Measurements from ENCODE around the gene DNAH17. TPM values are rescaled to one million over a fixed set of nuclear protein-coding genes. Genes with fewer than 3 reads are reported as not detected.

DNAH17 gene
- total and polyA plus RNA-seq, 3 experiments from 2014 or later = 0.20 TPM; not detected in 2

DNA sequence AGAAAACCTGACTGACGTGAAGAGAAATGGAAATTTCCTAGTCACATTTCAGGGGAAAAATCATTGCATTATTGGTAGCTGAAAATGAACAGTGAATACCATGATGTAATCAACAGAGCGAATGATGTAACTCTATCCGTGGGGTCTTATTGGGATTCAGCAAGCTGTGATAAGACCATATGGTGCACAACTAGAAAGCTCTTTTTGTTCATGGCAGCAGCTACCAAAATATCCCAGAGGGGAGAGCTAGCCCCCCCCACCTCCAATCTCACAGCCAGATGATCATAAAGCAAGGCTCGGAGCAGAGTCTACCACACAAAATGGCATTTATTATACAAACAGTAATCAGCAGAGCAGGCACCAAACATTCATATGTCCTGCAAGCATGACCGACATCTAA, 22.2 kb upstream of the DNAH17 start:
- Mint-ChIP-seq H3K9me3 (no peaks in the 10 kb centered on the region), H3K27ac (no peak overlapping the region), H3K4me3 (no peak overlapping the region), H3K27me3 (peaks cover 10 to 50% of the 10 kb centered on the region in 2 donors), H3K36me3 (no peaks in the 10 kb centered on the region), H3K4me1 (no peaks in the 10 kb centered on the region)
- Histone ChIP-seq H3K27me3 (ENCODE audit: insufficient read depth, low read length, poor library complexity, severe bottlenecking) (no peaks in the 10 kb centered on the region), H3K4me1 (ENCODE audit: insufficient read depth, low read length) (no peaks in the 10 kb centered on the region), H3K9me3 (ENCODE audit: low read length) (no peaks in the 10 kb centered on the region), H3K4me3 (ENCODE audit: low read length) (no peak overlapping the region), H3K27ac (ENCODE audit: low read depth, low read length) (no peak overlapping the region), H3K36me3 (ENCODE audit: insufficient read depth, low read length) (no peaks in the 10 kb centered on the region)
- ChIA-PET CTCF (no interaction called here), POLR2A (no interaction called here)
- no peak for DNase-seq

DNA sequence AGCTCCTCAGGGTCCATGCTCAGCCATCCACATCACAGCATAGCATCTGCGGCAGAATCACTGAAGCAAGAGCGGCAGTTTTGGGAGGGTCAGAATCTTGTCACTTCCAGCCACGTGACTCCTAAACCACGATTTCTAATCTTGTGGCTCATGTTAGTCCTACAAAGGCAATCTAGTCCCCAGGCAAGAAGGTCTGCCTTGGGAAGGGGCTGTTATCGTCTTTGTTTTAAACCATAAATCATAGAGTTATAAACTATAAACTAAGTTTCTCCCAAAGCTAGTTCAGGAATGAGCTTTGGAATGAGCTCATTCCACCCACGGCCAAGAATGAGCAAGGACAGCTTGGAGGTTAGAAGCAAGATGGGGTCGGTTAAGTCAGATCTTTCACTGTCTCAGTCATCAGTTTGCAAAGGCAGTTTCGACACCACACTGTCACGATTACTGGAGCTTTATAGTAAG, 20.8 kb upstream of the DNAH17 start:
- no peaks in the 10 kb centered on the region for H3K9me3 ChIP-seq (ENCODE audit: low read length)
- H3K4me1 ChIP-seq (ENCODE audit: insufficient read depth, low read length) = no peaks in the 10 kb centered on the region
- Mint-ChIP-seq H3K36me3 (no peaks in the 10 kb centered on the region), H3K9me3 (no peaks in the 10 kb centered on the region), H3K27me3 (peaks cover 10 to 57% of the 10 kb centered on the region in 2 donors), H3K27ac (no peak overlapping the region), H3K4me1 (no peaks in the 10 kb centered on the region), H3K4me3 (no peak overlapping the region)
- POLR2A ChIA-PET = no interaction called here
- H3K27ac ChIP-seq (ENCODE audit: low read depth, low read length) = no peak overlapping the region
- no peak for DNase-seq
- H3K27me3 ChIP-seq (ENCODE audit: insufficient read depth, low read length, poor library complexity, severe bottlenecking) = no peaks in the 10 kb centered on the region
- H3K4me3 ChIP-seq (ENCODE audit: low read length) = no peak overlapping the region
- no peaks in the 10 kb centered on the region for H3K36me3 ChIP-seq (ENCODE audit: insufficient read depth, low read length)
- CTCF ChIA-PET = no interaction called here

DNA sequence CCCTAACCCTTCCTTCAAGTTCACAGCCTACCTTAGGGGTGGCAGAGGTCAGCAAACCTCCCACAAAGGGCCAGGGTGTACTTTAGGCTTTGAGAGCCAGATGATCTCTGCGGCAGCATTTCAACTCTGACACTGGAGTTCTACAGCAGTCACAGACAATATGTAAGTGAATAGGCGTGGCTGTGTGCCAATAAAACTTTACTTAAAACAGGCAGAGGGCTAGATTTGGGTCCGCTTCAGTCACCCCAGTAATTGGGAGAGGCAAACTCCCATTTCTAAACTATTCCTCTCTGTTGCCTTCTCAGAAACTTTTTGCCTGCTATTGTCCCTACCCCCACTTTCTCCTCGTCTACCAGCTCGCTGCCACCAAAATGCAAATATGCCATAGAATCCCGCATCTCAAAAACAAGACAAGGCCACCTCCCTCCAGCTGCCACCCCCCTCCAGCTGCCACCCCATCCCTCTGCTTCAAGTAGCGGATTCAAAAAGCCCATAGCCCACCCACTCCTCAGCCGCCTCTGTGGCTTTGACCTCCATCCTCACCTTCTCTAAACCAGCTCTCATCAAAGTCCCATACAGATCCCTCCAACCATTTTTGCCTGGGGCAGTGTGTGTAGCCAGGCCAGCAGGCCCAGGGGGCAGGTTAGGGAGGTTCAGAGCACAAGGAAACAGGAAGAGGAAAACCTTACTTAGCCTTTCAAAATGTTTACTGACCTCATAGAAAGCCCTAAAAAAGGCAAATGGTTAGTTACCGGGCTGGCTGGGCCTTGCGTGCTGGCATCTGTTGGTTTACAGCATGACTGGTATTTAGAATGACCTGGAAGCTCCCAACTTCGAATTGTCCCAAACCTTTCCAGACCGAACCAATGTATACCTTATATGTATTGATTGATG, 19.9 kb upstream of the DNAH17 start:
- Histone ChIP-seq H3K27me3 (ENCODE audit: insufficient read depth, low read length, poor library complexity, severe bottlenecking) (no peaks in the 10 kb centered on the region), H3K9me3 (ENCODE audit: low read length) (no peaks in the 10 kb centered on the region), H3K27ac (ENCODE audit: low read depth, low read length) (no peak overlapping the region), H3K4me3 (ENCODE audit: low read length) (no peak overlapping the region), H3K4me1 (ENCODE audit: insufficient read depth, low read length) (peaks cover 3% of the 10 kb centered on the region), H3K36me3 (ENCODE audit: insufficient read depth, low read length) (no peaks in the 10 kb centered on the region)
- ChIA-PET POLR2A (no interaction called here), CTCF (interaction anchor here (0.6 kb wide), 1 partner anchor 10 kb away, joined by 3 read pairs; no protein-coding TSS in a partner anchor)
- H3K4me1 Mint-ChIP-seq = peaks cover 3 to 4% (median 4%) of the 10 kb centered on the region in 3 donors
- no peak for DNase-seq
- H3K4me3 Mint-ChIP-seq = no peak overlapping the region
- no peaks in the 10 kb centered on the region for H3K36me3 Mint-ChIP-seq
- H3K9me3 Mint-ChIP-seq = no peaks in the 10 kb centered on the region
- peak overlapping the region in 1 of 8 donors; percentile 47 for H3K27ac Mint-ChIP-seq
- peaks cover 10 to 61% of the 10 kb centered on the region in 2 donors for H3K27me3 Mint-ChIP-seq

DNA sequence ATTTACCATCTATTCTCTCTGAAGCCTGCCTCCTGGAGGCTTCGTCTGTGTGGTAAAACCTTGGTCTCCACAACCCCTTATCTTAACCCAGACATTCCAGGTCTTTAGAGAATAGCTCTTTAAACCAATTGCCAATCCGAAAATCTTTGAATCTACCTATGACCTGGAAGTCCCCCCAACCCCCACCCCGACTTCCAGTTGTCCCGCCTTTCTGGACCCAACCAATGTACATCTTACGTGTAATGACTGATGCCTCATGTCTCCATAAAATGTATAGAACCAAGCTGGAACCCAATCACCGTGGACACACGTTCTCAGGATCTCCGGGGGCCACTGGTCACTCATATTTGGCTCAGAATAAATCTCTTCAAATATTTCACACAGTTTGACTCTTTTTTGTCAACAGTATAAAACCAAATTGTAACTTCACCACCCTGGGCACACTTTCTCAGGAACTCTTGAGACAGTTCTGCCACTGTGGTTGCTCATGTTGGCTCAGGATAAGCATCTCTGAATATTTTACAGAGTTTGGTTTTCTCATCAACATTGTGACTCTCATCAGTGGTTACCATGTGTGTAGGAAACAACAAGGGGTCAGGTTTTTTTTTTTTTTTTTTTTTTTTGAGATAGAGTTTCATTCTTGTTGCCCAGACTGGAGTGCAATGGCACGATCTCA, 18.1 kb upstream of the DNAH17 start:
- POLR2A ChIA-PET = no interaction called here
- H3K36me3 ChIP-seq (ENCODE audit: insufficient read depth, low read length) = no peaks in the 10 kb centered on the region
- peaks cover 4% of the 10 kb centered on the region for H3K4me1 ChIP-seq (ENCODE audit: insufficient read depth, low read length)
- H3K9me3 Mint-ChIP-seq = no peaks in the 10 kb centered on the region
- H3K36me3 Mint-ChIP-seq = no peaks in the 10 kb centered on the region
- H3K27me3 ChIP-seq (ENCODE audit: insufficient read depth, low read length, poor library complexity, severe bottlenecking) = no peaks in the 10 kb centered on the region
- no peak for DNase-seq
- H3K4me3 Mint-ChIP-seq = no peak overlapping the region
- no peak overlapping the region for H3K4me3 ChIP-seq (ENCODE audit: low read length)
- CTCF ChIA-PET = no interaction called here
- H3K27ac ChIP-seq (ENCODE audit: low read depth, low read length) = no peak overlapping the region
- peaks cover 6% of the 10 kb centered on the region in 3 donors for H3K4me1 Mint-ChIP-seq
- H3K27me3 Mint-ChIP-seq = peaks cover 8 to 59% of the 10 kb centered on the region in 2 donors
- no peaks in the 10 kb centered on the region for H3K9me3 ChIP-seq (ENCODE audit: low read length)
- peak overlapping the region in 1 of 8 donors; percentile 67 for H3K27ac Mint-ChIP-seq

DNA sequence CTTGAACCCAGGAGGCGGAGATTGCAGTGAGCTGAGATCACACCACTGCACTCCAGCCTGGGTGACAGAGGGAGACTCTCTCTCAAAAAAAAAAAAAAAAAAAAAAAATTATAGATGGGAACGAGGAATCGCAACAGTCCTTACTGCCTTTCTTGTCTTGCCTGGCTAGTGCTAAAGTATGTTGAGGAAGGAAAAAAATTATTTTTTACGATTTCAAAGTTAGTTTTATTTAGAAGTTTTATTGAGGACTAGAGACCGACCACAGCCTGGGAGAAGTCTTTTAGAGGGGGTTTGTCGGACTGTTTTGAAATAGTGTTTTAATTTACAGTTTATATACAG, 15.8 kb upstream of the DNAH17 start:
- DNase-seq = no peak
- Mint-ChIP-seq H3K27me3 (peaks cover 7 to 44% of the 10 kb centered on the region in 2 donors), H3K9me3 (no peaks in the 10 kb centered on the region), H3K4me1 (peaks cover 6% of the 10 kb centered on the region in 3 donors), H3K4me3 (no peak overlapping the region), H3K27ac (no peak overlapping the region), H3K36me3 (no peaks in the 10 kb centered on the region)
- Histone ChIP-seq H3K27ac (ENCODE audit: low read depth, low read length) (no peak overlapping the region), H3K4me1 (ENCODE audit: insufficient read depth, low read length) (peaks cover 4% of the 10 kb centered on the region), H3K27me3 (ENCODE audit: insufficient read depth, low read length, poor library complexity, severe bottlenecking) (no peaks in the 10 kb centered on the region), H3K36me3 (ENCODE audit: insufficient read depth, low read length) (no peaks in the 10 kb centered on the region), H3K9me3 (ENCODE audit: low read length) (no peaks in the 10 kb centered on the region), H3K4me3 (ENCODE audit: low read length) (no peak overlapping the region)
- POLR2A ChIA-PET = interaction anchor here (0.6 to 0.7 kb wide), 2 partner anchors 361 to 1246 kb away, joined by 3 to 15 read pairs; no protein-coding TSS in a partner anchor
- CTCF ChIA-PET = interaction anchor here (0.7 kb wide), 1 partner anchor 60 kb away, joined by 3 read pairs; no protein-coding TSS in a partner anchor

DNA sequence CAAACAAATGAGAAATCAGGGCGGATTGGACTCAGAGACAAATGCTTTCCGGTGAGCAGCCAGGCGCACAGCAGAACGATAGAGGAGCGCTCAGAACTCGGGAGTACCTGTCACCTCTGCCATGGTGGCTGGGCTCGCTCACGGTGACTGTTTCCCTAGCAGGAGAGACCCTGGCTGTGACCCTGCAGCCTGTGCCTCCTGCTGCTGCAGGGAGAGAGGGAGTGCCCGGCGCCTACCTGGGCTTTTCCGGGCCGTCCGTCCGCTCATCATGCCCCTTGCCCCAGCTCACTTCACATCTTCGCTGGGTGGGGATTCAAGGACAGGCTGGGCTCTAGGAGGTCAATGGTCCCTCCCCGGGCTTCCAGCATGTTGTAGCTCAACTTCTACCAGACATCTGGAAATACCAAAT, 14.1 kb upstream of the DNAH17 start:
- Mint-ChIP-seq H3K27ac (no peak overlapping the region), H3K27me3 (peaks cover 4 to 34% of the 10 kb centered on the region in 2 donors), H3K4me3 (no peak overlapping the region), H3K36me3 (no peaks in the 10 kb centered on the region), H3K9me3 (no peaks in the 10 kb centered on the region), H3K4me1 (peaks cover 6% of the 10 kb centered on the region in 3 donors)
- ChIA-PET CTCF (no interaction called here), POLR2A (no interaction called here)
- DNase-seq = peak in 1 of 5 donors; percentile 14
- peaks cover 4% of the 10 kb centered on the region for H3K4me1 ChIP-seq (ENCODE audit: insufficient read depth, low read length)
- no peaks in the 10 kb centered on the region for H3K9me3 ChIP-seq (ENCODE audit: low read length)
- no peaks in the 10 kb centered on the region for H3K27me3 ChIP-seq (ENCODE audit: insufficient read depth, low read length, poor library complexity, severe bottlenecking)
- H3K36me3 ChIP-seq (ENCODE audit: insufficient read depth, low read length) = no peaks in the 10 kb centered on the region
- no peak overlapping the region for H3K27ac ChIP-seq (ENCODE audit: low read depth, low read length)
- no peak overlapping the region for H3K4me3 ChIP-seq (ENCODE audit: low read length)

DNA sequence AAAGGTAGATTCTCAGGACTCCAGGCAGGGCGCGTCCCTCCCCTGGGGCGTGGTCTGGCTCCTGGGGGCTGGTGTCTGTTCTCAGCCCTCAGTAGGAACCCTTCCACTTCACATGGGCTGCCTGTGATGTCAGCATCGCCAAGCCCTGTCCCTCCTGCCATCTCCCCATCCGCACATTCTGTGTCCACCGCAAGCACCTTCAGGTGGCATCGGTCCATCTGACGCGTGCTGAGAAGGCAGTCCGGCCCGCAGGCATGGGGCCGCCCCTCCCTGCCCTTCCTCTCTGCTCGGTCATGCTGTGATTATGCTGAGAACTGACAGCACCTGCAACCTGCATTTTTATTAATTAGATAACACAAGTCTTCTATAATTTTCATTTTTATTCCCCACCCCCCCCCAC, 12.7 kb upstream of the DNAH17 start:
- H3K27me3 Mint-ChIP-seq = peaks cover 8 to 33% of the 10 kb centered on the region in 2 donors
- CTCF ChIA-PET = no interaction called here
- POLR2A ChIA-PET = no interaction called here
- H3K36me3 Mint-ChIP-seq = no peaks in the 10 kb centered on the region
- no peak overlapping the region for H3K4me3 Mint-ChIP-seq
- Histone ChIP-seq H3K4me3 (ENCODE audit: low read length) (no peak overlapping the region), H3K9me3 (ENCODE audit: low read length) (no peaks in the 10 kb centered on the region), H3K4me1 (ENCODE audit: insufficient read depth, low read length) (peaks cover 4% of the 10 kb centered on the region), H3K36me3 (ENCODE audit: insufficient read depth, low read length) (no peaks in the 10 kb centered on the region), H3K27me3 (ENCODE audit: insufficient read depth, low read length, poor library complexity, severe bottlenecking) (no peaks in the 10 kb centered on the region), H3K27ac (ENCODE audit: low read depth, low read length) (no peak overlapping the region)
- peaks cover 6% of the 10 kb centered on the region in 3 donors for H3K4me1 Mint-ChIP-seq
- DNase-seq = no peak
- H3K9me3 Mint-ChIP-seq = no peaks in the 10 kb centered on the region
- no peak overlapping the region for H3K27ac Mint-ChIP-seq

DNA sequence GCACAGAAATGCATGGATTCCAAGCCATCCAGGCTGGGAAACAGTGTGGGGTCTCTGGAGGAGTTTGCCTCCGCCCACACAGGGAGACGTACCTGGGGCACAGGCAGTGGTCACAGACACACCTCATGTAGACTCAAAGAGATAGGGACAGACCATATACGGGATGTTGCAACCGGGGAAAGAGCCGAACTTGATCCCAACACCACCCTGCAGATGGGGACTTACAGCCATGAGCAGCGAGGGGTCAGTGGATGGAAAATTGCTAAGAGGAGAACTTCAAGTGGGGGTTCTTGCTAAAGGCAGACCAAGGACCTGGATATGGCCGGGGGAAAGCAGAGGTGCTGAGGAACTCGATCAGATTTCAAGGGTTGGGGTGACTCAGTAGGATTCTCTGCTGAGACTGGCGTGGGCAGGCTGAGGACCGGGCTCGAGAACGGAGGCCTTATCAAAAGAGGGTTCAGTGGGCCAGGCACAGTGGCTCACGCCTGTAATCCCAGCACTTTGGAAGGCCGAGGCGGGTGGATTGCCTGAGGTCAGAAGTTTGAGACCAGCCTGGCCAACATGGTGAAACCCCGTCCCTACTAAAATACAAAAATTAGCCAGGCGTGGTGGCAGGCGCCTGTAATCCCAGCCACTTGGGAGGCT, 12.0 kb upstream of the DNAH17 start:
- H3K27ac ChIP-seq (ENCODE audit: low read depth, low read length) = no peak overlapping the region
- ChIA-PET POLR2A (no interaction called here), CTCF (no interaction called here)
- Mint-ChIP-seq H3K27ac (no peak overlapping the region), H3K9me3 (no peaks in the 10 kb centered on the region), H3K4me1 (peaks cover 6% of the 10 kb centered on the region in 3 donors), H3K27me3 (peaks cover 10 to 29% of the 10 kb centered on the region in 2 donors), H3K4me3 (no peak overlapping the region), H3K36me3 (no peaks in the 10 kb centered on the region)
- no peak overlapping the region for H3K4me3 ChIP-seq (ENCODE audit: low read length)
- H3K27me3 ChIP-seq (ENCODE audit: insufficient read depth, low read length, poor library complexity, severe bottlenecking) = no peaks in the 10 kb centered on the region
- H3K36me3 ChIP-seq (ENCODE audit: insufficient read depth, low read length) = no peaks in the 10 kb centered on the region
- peaks cover 4% of the 10 kb centered on the region for H3K4me1 ChIP-seq (ENCODE audit: insufficient read depth, low read length)
- no peak for DNase-seq
- no peaks in the 10 kb centered on the region for H3K9me3 ChIP-seq (ENCODE audit: low read length)
